IMR-90 (cell line): ENCODE measurements around the gene MROH7.

Experiments
- CHD1 ChIP-seq: IDR thresholded peaks from 2 replicates; pipeline ENCODE4 v1.6.1; 2012; ENCODE audit warnings: low read depth, low read length, improper control_type of control experiment
- FOS ChIP-seq: fragments of 150-350 bp; IDR thresholded peaks from 2 replicates; pipeline ENCODE4 v1.6.1; 2016; ENCODE audit warnings: low read depth, low read length
- MAFK ChIP-seq: IDR thresholded peaks from 2 replicates; pipeline ENCODE4 v1.6.1; 2012; ENCODE audit warnings: low read depth, low read length, improper control_type of control experiment
- MAZ ChIP-seq: IDR thresholded peaks from 2 replicates; pipeline ENCODE4 v1.6.1; 2012; ENCODE audit warnings: low read depth, mild to moderate bottlenecking, low read length, improper control_type of control experiment, moderate library complexity, borderline replicate concordance
- MXI1 ChIP-seq: IDR thresholded peaks from 2 replicates; pipeline ENCODE4 v1.6.1; 2012; ENCODE audit warnings: low read depth, mild to moderate bottlenecking, low read length, moderate library complexity, borderline replicate concordance
- POLR2A ChIP-seq: IDR thresholded peaks from 2 replicates; pipeline ENCODE4 v1.6.1; 2012; ENCODE audit warnings: mild to moderate bottlenecking, low read depth, low read length
- RAD21 ChIP-seq: IDR thresholded peaks from 2 replicates; pipeline ENCODE4 v1.6.1; 2012; ENCODE audit warnings: low read length, improper control_type of control experiment
- RCOR1 ChIP-seq: IDR thresholded peaks from 2 replicates; pipeline ENCODE4 v1.6.1; 2012; ENCODE audit warnings: mild to moderate bottlenecking, low read length, improper control_type of control experiment; ENCODE audit not compliant: insufficient replicate concordance
- RFX5 ChIP-seq: IDR thresholded peaks from 2 replicates; pipeline ENCODE4 v1.8.0; 2012; ENCODE audit warnings: low read depth, mild to moderate bottlenecking, low read length, moderate library complexity
- SMC3 ChIP-seq: fragments of 150-350 bp; IDR thresholded peaks from 2 replicates; pipeline ENCODE4 v1.6.1; 2016; ENCODE audit warnings: low read depth, mild to moderate bottlenecking, antibody characterized with exemption, low read length, moderate library complexity
- TF ChIP-seq, protein P1 (sequence below): conservative IDR thresholded peaks from 2 replicates; pipeline ENCODE4 v1.5.1; 2012; ENCODE audit warnings: mild to moderate bottlenecking, low read depth, low read length, improper control_type of control experiment

DNA sequence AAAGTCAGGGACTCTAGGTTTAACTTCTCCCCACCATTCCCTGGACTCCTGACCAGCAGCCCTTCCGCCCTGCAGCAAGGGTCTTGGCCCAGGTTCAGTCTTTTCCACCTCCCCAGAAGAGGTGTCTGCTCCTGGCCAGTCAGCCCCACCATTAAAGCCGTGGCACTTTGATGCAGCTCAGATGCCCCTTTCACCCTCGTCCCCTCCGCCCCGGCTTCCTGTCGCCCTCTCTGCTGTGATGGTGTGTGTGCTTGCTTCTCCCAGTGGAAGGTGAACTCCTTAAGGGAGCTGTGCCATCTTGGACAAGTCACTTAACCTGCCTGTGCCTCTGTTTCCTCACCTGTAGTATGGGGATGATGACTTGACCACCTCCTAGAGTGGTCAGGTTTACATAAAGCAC lies 56.3 kb downstream of the MROH7 start:
- no peak for TF ChIP-seq MXI1
- TF ChIP-seq, protein P1, sequence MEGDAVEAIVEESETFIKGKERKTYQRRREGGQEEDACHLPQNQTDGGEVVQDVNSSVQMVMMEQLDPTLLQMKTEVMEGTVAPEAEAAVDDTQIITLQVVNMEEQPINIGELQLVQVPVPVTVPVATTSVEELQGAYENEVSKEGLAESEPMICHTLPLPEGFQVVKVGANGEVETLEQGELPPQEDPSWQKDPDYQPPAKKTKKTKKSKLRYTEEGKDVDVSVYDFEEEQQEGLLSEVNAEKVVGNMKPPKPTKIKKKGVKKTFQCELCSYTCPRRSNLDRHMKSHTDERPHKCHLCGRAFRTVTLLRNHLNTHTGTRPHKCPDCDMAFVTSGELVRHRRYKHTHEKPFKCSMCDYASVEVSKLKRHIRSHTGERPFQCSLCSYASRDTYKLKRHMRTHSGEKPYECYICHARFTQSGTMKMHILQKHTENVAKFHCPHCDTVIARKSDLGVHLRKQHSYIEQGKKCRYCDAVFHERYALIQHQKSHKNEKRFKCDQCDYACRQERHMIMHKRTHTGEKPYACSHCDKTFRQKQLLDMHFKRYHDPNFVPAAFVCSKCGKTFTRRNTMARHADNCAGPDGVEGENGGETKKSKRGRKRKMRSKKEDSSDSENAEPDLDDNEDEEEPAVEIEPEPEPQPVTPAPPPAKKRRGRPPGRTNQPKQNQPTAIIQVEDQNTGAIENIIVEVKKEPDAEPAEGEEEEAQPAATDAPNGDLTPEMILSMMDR: no peak
- no peak for TF ChIP-seq POLR2A
- TF ChIP-seq FOS: no peak
- no peak for TF ChIP-seq MAFK
- TF ChIP-seq RAD21: no peak
- TF ChIP-seq MAZ: no peak
- no peak for TF ChIP-seq SMC3
- no peak for TF ChIP-seq CHD1
- no peak for TF ChIP-seq RFX5
- no peak for TF ChIP-seq RCOR1
